Measurements from ENCODE around the gene IRX5.
A peak's percentile ranks its signal among the peaks of the same experiment; 100 is the strongest.

IRX5 gene

GRCh38 chr16:54952195-54952594 lies 21.5 kb downstream of the IRX5 start:
- DNase-seq, result no peak

- no peak for DNase-seq
Observed at GRCh38 chr16:54953461-54953860, 22.8 kb downstream of the IRX5 start.

DNA sequence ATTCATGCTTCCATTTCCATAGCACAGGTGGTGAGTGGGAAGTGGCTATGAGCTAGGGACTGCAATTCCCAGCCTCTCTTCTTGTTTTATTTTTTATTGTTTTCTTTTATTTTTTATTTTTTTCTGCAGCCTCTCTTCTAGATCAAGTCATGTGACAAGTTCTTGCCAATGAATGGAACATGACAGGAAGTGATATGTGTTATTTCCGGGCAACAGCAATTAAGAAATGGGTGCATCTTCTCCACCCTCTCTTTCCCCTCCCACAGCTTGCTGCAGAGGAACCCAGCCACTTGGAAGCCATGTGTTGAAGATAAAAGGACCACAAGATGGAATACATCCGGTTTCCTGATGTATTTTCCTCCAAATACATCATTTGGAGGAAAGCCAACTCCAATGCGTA lies 23.6 kb downstream of the IRX5 start:
- no peak for DNase-seq

DNA sequence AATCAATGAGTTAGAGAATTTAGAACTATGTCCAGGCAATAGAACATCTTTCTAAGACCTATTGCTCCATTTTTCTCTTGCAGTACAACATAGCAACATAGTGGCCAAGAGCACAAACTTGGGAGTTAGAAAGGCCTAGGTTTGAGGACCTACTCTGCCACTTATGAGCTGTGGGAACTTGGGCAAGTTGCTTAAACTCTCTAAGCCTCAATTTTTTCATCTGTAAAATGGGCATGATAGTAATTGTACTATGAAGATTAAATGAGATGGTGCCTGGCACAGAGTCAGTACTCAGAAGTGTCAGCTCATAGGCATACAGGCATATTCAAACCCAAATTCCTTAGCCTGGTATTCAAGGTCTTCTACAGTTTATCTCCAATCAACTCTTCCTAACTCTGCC lies 25.1 kb downstream of the IRX5 start:
- DNase-seq, result no peak

- peak; percentile 48 for DNase-seq
Observed at GRCh38 chr16:54957403-54958166, 26.9 kb downstream of the IRX5 start.

GRCh38 chr16:54962045-54962444 lies 31.4 kb downstream of the IRX5 start:
- no peak for DNase-seq

- no peak for DNase-seq
Observed at GRCh38 chr16:54964239-54964638, 33.6 kb downstream of the IRX5 start.

GRCh38 chr16:54965464-54965863 lies 34.8 kb downstream of the IRX5 start:
- DNase-seq, result no peak

- DNase-seq, result no peak
Observed at GRCh38 chr16:54968011-54968410, 37.3 kb downstream of the IRX5 start.

GRCh38 chr16:54968784-54969183 lies 38.1 kb downstream of the IRX5 start:
- DNase-seq, result no peak

GRCh38 chr16:54970016-54970415 lies 39.4 kb downstream of the IRX5 start:
- DNase-seq, result no peak

GRCh38 chr16:54974367-54974766 lies 43.7 kb downstream of the IRX5 start:
- DNase-seq, result no peak

DNA sequence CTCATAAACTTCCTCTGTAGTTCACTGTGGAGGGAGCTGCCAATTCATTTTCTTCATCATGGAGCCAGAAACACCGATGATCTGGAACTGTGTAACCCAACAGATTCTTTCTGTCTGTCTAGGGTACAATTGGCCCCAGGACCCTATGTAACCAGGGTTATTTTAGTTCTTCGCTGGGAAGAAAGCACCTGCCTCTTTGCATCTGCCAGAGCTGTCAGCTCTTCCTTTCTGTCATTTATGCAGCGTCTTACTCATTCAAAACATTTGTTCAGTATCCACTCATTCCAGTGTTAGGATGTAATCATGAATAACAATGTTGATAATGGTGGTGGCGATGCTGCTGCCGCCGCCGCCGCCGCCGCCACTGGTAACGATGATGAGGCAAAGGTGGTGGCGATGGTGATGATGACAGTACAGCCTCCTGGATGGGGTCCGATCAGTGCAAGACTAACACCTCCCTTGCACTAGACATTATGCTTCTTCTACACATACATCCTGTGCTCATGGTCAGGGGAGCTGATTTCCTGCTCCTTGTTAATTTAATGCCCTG lies 46.1 kb downstream of the IRX5 start:
- DNase-seq, result no peak

- no peak for DNase-seq
Observed at GRCh38 chr16:54977211-54977610, 46.5 kb downstream of the IRX5 start.

DNA sequence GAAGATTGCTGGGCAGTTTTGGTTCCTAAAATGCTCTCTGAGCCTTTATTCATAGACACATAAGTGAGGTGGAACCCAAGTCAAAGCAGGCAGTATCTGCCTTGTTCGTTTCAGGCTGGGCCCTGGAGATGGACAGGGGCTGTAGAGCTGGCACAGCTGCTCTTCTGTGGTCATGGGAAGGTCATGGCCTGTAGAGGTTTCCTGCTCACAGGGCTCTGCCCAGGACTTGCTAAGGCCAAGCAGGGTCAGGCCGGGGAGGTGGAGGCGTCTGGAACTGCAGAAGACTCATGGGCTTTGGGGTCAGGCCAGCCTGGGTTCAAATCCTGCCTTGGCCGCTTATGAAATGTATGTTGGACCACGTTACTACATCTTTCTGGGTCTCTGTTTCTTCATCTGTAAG lies 50.2 kb downstream of the IRX5 start:
- DNase-seq, result no peak
